22Rv1 (cell line): ENCODE results near the gene ISG20L2.

ENCODE experiments used
- CTCF ChIP-seq: fragments of 450-650 bp; IDR thresholded peaks from 2 replicates; pipeline ENCODE4 v1.5.1; 2017; ENCODE audit warnings: mild to moderate bottlenecking
- ZFX ChIP-seq: fragments of 450-650 bp; IDR thresholded peaks from 2 replicates; pipeline ENCODE4 v1.6.1; 2017; ENCODE audit warnings: antibody characterized with exemption, borderline replicate concordance

DNA sequence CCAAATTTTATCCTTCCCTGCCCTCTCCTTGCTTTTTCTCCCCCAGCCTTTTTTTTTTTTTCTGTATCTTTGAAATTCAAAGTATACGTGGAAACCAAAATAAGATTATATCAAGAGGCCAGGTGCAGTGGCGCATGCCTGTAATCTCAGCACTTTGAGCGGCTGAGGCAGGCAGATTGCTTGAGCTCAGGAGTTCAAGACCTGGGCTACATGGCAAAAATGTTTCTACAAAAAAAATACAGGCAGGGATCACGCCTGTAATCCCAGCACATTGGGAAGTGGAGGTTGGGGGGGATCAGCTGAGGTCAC, 32.2 kb upstream of the ISG20L2 start:
- no peak for TF ChIP-seq CTCF
- TF ChIP-seq ZFX = no peak
